Measurements from ENCODE around the gene ACTR5.

ACTR5 gene

GRCh38 chr20:38754924-38755323 lies 6.7 kb downstream of the ACTR5 start:
- H3K4me3 ChIP-seq (ENCODE audit: low read depth, low read length): no peak overlapping the region
- no peak for TF ChIP-seq CTCF (IDR thresholded peaks at IDR 0.05; ENCODE audit: insufficient read depth, low read depth, low read length, missing control alignments)
- DNase-seq (ENCODE audit: low read depth): no peak

GRCh38 chr20:38755324-38755910 lies 7.2 kb downstream of the ACTR5 start:
- no peak overlapping the region for H3K4me3 ChIP-seq (ENCODE audit: low read depth, low read length)
- no peak for DNase-seq (ENCODE audit: low read depth)
- no peak for TF ChIP-seq CTCF (IDR thresholded peaks at IDR 0.05; ENCODE audit: insufficient read depth, low read depth, low read length, missing control alignments)

DNA sequence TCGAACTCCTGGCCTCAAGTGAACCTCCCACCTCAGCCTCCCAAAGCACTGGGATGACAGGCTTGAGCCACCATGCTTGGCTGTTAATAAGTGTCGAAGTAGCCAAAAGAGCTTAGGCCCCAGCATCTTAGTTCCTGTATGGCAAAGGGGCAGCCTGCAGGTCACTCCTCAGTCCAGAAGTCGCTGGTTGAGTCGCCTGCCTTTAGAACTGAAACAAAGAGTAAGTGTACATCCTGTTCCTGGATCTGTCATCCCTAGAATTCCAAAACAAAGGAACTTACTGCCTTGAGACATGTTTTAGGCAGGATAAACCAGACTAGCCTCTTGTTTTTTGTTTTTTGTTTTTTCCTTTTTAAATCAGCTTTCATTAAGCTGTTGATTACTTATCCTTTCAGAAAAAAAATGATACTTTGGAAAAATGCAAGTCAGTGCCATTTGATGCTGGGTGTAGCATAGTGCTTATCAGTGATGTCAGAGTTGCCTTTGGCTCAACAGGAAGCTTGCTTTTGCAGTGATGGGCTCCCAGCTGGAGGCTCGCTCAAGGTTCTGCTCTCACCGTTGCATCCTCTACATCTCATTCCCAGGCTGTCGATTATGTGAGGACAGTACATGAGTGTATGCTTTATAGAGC lies 9.0 kb downstream of the ACTR5 start:
- H3K4me3 ChIP-seq (ENCODE audit: low read depth, low read length): no peak overlapping the region
- TF ChIP-seq CTCF (IDR thresholded peaks at IDR 0.05; ENCODE audit: insufficient read depth, low read depth, low read length, missing control alignments): no peak
- no peak for DNase-seq (ENCODE audit: low read depth)

DNA sequence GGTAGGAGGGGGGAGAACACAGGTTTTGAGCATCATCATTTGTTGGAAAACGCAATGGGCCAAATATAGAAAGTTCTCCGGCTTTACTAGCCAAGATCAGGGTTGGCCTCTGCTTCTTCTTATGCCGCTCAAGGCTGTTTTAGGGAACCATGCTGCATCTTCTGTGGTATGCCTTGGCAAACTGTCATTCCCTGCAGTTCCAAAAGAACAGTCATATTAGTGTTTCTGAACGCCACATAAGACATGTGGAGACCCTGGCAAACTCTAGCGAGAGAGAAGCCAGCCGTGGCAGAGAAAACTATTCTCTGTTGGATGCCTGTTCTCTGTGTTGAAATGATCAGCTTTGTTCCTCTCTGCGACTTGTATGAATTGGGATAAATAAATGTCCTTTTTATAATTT lies 10.8 kb downstream of the ACTR5 start:
- no peak overlapping the region for H3K4me3 ChIP-seq (ENCODE audit: low read depth, low read length)
- TF ChIP-seq CTCF (IDR thresholded peaks at IDR 0.05; ENCODE audit: insufficient read depth, low read depth, low read length, missing control alignments): no peak
- no peak for DNase-seq (ENCODE audit: low read depth)

- no peak for TF ChIP-seq CTCF (IDR thresholded peaks at IDR 0.05; ENCODE audit: insufficient read depth, low read depth, low read length, missing control alignments)
- no peak overlapping the region for H3K4me3 ChIP-seq (ENCODE audit: low read depth, low read length)
- DNase-seq (ENCODE audit: low read depth): no peak
Observed at GRCh38 chr20:38760978-38761377, 12.7 kb downstream of the ACTR5 start.

DNA sequence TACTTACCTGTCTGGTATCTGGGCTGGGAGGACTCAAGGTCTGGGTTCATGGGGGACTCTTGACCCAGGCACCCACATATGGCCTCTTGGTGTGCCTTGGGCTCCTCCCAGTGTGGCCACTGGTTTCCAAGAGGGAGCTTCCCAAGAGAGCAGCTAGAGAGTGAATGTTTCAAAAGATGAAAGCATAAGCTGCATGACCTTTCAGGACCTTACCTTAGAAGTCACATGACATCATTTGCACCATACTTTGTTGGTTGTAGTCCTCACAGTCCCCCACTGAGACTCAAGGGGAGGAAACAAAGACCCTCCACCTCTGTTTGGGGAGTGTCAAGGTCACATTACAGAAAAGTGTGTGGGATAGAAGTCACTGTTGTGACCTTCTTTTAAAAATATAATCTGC lies 13.9 kb downstream of the ACTR5 start:
- no peak for TF ChIP-seq CTCF (IDR thresholded peaks at IDR 0.05; ENCODE audit: insufficient read depth, low read depth, low read length, missing control alignments)
- DNase-seq (ENCODE audit: low read depth): no peak
- no peak overlapping the region for H3K4me3 ChIP-seq (ENCODE audit: low read depth, low read length)

GRCh38 chr20:38763616-38764015 lies 15.4 kb downstream of the ACTR5 start:
- no peak overlapping the region for H3K4me3 ChIP-seq (ENCODE audit: low read depth, low read length)
- no peak for DNase-seq (ENCODE audit: low read depth)
- no peak for TF ChIP-seq CTCF (IDR thresholded peaks at IDR 0.05; ENCODE audit: insufficient read depth, low read depth, low read length, missing control alignments)
